RWPE2 (cell line): Measurements from ENCODE around the gene JMJD7.

Source experiments
- ATAC-seq: fragments of 200-7000 bp; cut with Tn5 transposase; 3 replicates; pipeline ENCODE4 v1.9.1; 2021; ENCODE audit warnings: low read depth
- DNase-seq: peaks from one replicate; pipeline ENCODE4 v3.0.0-alpha.2; 2020; ENCODE audit warnings: low spot score
- H3K27ac ChIP-seq: fragments of 450-650 bp; 2 replicates; pipeline ENCODE4 v1.5.1; 2017; ENCODE audit warnings: mild to moderate bottlenecking; ENCODE audit not compliant: poor library complexity, severe bottlenecking
- H3K27me3 ChIP-seq: fragments of 250-450 bp; sonication (Bioruptor Pico); 2 replicates; pipeline ENCODE4 v1.5.1; 2021; ENCODE audit warnings: mild to moderate bottlenecking, moderate library complexity; ENCODE audit not compliant: insufficient read depth, poor library complexity, severe bottlenecking
- H3K36me3 ChIP-seq: fragments of 250-450 bp; sonication (Bioruptor Pico); 2 replicates; pipeline ENCODE4 v1.5.1; 2020; ENCODE audit warnings: low read depth, mild to moderate bottlenecking, moderate library complexity
- H3K4me1 ChIP-seq: fragments of 250-450 bp; sonication (Bioruptor Pico); 2 replicates; pipeline ENCODE4 v1.5.1; 2021; ENCODE audit warnings: mild to moderate bottlenecking, moderate library complexity; ENCODE audit not compliant: insufficient read depth, poor library complexity, severe bottlenecking
- H3K4me3 ChIP-seq: fragments of 250-450 bp; sonication (Bioruptor Pico); 2 replicates; pipeline ENCODE4 v1.5.1; 2021; ENCODE audit warnings: mild to moderate bottlenecking, moderate library complexity; ENCODE audit not compliant: severe bottlenecking
- H3K9me3 ChIP-seq: fragments of 250-450 bp; sonication (Bioruptor Pico); 2 replicates; pipeline ENCODE4 v1.5.1; 2021; ENCODE audit warnings: mild to moderate bottlenecking, moderate library complexity; ENCODE audit not compliant: severe bottlenecking
- CTCF ChIP-seq: fragments of 450-650 bp; IDR thresholded peaks from one replicate; pipeline ENCODE4 v1.5.1; 2017; ENCODE audit warnings: mild to moderate bottlenecking, moderate library complexity; ENCODE audit not compliant: poor library complexity, severe bottlenecking

The JMJD7 gene

GRCh38 chr15:41805711-41806110 is 22.2 kb upstream of the JMJD7 start:
- Histone ChIP-seq H3K9me3 (no peaks in the 10 kb centered on the region), H3K36me3 (peaks cover 43% of the 10 kb centered on the region), H3K4me1 (peaks cover 62% of the 10 kb centered on the region), H3K27me3 (no peaks in the 10 kb centered on the region), H3K4me3 (no peak overlapping the region), H3K27ac (peak overlapping the region; percentile 90)
- no peak for ATAC-seq
- TF ChIP-seq CTCF, result no peak
- no peak for DNase-seq

- peak; percentile 77 for ATAC-seq
- H3K27me3 ChIP-seq, result no peaks in the 10 kb centered on the region
Observed at GRCh38 chr15:41806291-41807181, 21.4 kb upstream of the JMJD7 start.

GRCh38 chr15:41809121-41809520 is 18.8 kb upstream of the JMJD7 start:
- Histone ChIP-seq H3K36me3 (peaks cover 56% of the 10 kb centered on the region), H3K9me3 (no peaks in the 10 kb centered on the region), H3K27ac (peak overlapping the region; percentile 23), H3K27me3 (no peaks in the 10 kb centered on the region), H3K4me3 (no peak overlapping the region), H3K4me1 (peaks cover 33% of the 10 kb centered on the region)
- TF ChIP-seq CTCF, result no peak
- no peak for ATAC-seq
- DNase-seq, result no peak

More at GRCh38 chr15:41806291-41807181, 21.4 kb upstream of the JMJD7 start:
- DNase-seq, result peak; percentile 99
- Histone ChIP-seq H3K4me3 (no peak overlapping the region), H3K4me1 (peaks cover 56% of the 10 kb centered on the region), H3K36me3 (peaks cover 43% of the 10 kb centered on the region), H3K9me3 (no peaks in the 10 kb centered on the region), H3K27ac (peak overlapping the region; percentile 90)
- TF ChIP-seq CTCF, result peak; percentile 95

- Histone ChIP-seq H3K36me3 (peaks cover 62% of the 10 kb centered on the region), H3K27me3 (no peaks in the 10 kb centered on the region), H3K9me3 (no peaks in the 10 kb centered on the region), H3K27ac (peak overlapping the region; percentile 23), H3K4me1 (peaks cover 27% of the 10 kb centered on the region), H3K4me3 (no peak overlapping the region)
- no peak for ATAC-seq
- DNase-seq, result no peak
- no peak for TF ChIP-seq CTCF
Observed at GRCh38 chr15:41809526-41810220, 18.2 kb upstream of the JMJD7 start.
